Measurements from ENCODE around the gene PRRC2B.

GRCh38 chr9:131432597-131433301 lies 38.9 kb downstream of the PRRC2B start:
- TF ChIP-seq CTCF (IDR thresholded peaks at IDR 0.05) (no peak), EP300 (IDR thresholded peaks at IDR 0.05) (no peak)
